Measurements from ENCODE around the gene YRDC. TPM values are rescaled to one million over a fixed set of nuclear protein-coding genes. Genes with fewer than 3 reads are reported as not detected.
"Not testable (repeated sequence)": the region's sequence is repeated elsewhere in the genome, so short reads cannot be mapped to it uniquely, and the experiment has no call there.

YRDC gene
- total RNA-seq, 1 donor from 2014 or later = 4.5 TPM

GRCh38 chr1:37792943-37793686 is 14.9 kb downstream of the YRDC start:
- DNase-seq (no peak), ATAC-seq (ENCODE audit: poor library complexity) (no peak)
- intact Hi-C loops (cut with DNase I) = no loop called here

- ATAC-seq (ENCODE audit: poor library complexity) (no peak), DNase-seq (no peak)
- intact Hi-C loops (cut with DNase I) = no loop called here
Observed at GRCh38 chr1:37782491-37782890, 25.5 kb downstream of the YRDC start.

- intact Hi-C loops (cut with DNase I) = no loop called here
- no peak for DNase-seq
- no peak for ATAC-seq (ENCODE audit: poor library complexity)
Observed at GRCh38 chr1:37778654-37779053, 29.4 kb downstream of the YRDC start.

- DNase-seq = no peak
- intact Hi-C loops (cut with DNase I) = no loop called here
- no peak for ATAC-seq (ENCODE audit: poor library complexity)
Observed at GRCh38 chr1:37776946-37777516, 31.0 kb downstream of the YRDC start.

- ATAC-seq (ENCODE audit: poor library complexity); DNase-seq; intact Hi-C loops (cut with DNase I): not testable (repeated sequence)
Observed at GRCh38 chr1:37771440-37771839, 36.6 kb downstream of the YRDC start.

- intact Hi-C loops (cut with DNase I) = no loop called here
- DNase-seq (no peak), ATAC-seq (ENCODE audit: poor library complexity) (no peak)
Observed at GRCh38 chr1:37767488-37767887, 40.5 kb downstream of the YRDC start.

GRCh38 chr1:37765916-37766664 is 41.9 kb downstream of the YRDC start:
- no peak for ATAC-seq (ENCODE audit: poor library complexity)

GRCh38 chr1:37764888-37765441 is 43.0 kb downstream of the YRDC start, which contains the start of gene EPHA10:
Gene EPHA10, minus strand, starts transcription at chr1:37765120. Its CDS starts 54 bp downstream, at chr1:37765066.
- ATAC-seq (ENCODE audit: poor library complexity) = no peak
- intact Hi-C loops (cut with DNase I) = no loop called here
- no peak for DNase-seq

More at GRCh38 chr1:37765916-37766664, 41.9 kb downstream of the YRDC start:
- DNase-seq = no peak
- intact Hi-C loops (cut with DNase I) = no loop called here

GRCh38 chr1:37764414-37764825 is 43.6 kb downstream of the YRDC start:
- ATAC-seq (ENCODE audit: poor library complexity) = peak; percentile 53
- intact Hi-C loops (cut with DNase I) = no loop called here
- peak; percentile 41 for DNase-seq

- ATAC-seq (ENCODE audit: poor library complexity) (no peak), DNase-seq (no peak)
- intact Hi-C loops (cut with DNase I) = no loop called here
Observed at GRCh38 chr1:37763791-37764413, 44.1 kb downstream of the YRDC start.

GRCh38 chr1:37762516-37762915 is 45.5 kb downstream of the YRDC start:
- intact Hi-C loops (cut with DNase I) = no loop called here
- DNase-seq = no peak
- no peak for ATAC-seq (ENCODE audit: poor library complexity)

GRCh38 chr1:37761416-37762095 is 46.5 kb downstream of the YRDC start:
- no peak for DNase-seq
- intact Hi-C loops (cut with DNase I) = no loop called here
- no peak for ATAC-seq (ENCODE audit: poor library complexity)

- intact Hi-C loops (cut with DNase I) = no loop called here
- ATAC-seq (ENCODE audit: poor library complexity) (no peak), DNase-seq (no peak)
Observed at GRCh38 chr1:37759451-37759850, 48.6 kb downstream of the YRDC start.

- intact Hi-C loops (cut with DNase I) = no loop called here
- ATAC-seq (ENCODE audit: poor library complexity) (no peak), DNase-seq (no peak)
Observed at GRCh38 chr1:37755951-37756560, 52.0 kb downstream of the YRDC start.

- intact Hi-C loops (cut with DNase I) = no loop called here
- DNase-seq = no peak
- no peak for ATAC-seq (ENCODE audit: poor library complexity)
Observed at GRCh38 chr1:37755290-37755689, 52.7 kb downstream of the YRDC start.

GRCh38 chr1:37753473-37754321 is 54.3 kb downstream of the YRDC start:
- intact Hi-C loops (cut with DNase I) = no loop called here
- no peak for ATAC-seq (ENCODE audit: poor library complexity)
- DNase-seq = no peak

All from Right ventricle myocardium superior (tissue), 1 donor.